TTC549 (cell line): ENCODE data around the gene DAPP1.
"Not testable (repeated sequence)": the region's sequence is repeated elsewhere in the genome, so short reads cannot be mapped to it uniquely, and the experiment has no call there.

Experiments
- FAIRE-seq: peaks from 2 replicates; lab custom pipeline; 2012; peaks lifted over from hg19 to GRCh38; lab: Jason Lieb, UNC

The DAPP1 gene

GRCh38 chr4:99824070-99824599 is 7.5 kb downstream of the DAPP1 start:
- no peak for FAIRE-seq

GRCh38 chr4:99825272-99825671 is 8.6 kb downstream of the DAPP1 start:
- FAIRE-seq: no peak

DNA sequence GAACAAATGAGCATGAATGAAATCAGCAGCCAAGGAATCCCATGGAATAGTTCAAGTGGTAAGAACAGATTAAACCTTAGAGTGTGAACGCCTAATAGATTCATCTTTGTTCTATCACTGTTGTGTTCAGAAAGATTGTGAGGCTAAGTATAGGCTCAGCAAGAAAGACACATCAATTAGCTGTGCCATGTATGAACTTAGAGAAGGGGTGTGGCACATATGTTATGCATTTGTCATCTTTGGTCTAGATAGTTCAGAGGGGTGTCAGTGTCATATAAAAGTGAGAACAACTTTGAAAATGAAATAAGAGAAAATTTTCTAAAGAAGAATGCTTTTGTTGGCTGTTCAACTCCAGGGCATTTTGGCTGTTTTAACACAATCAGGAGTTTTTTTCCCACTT is 9.4 kb downstream of the DAPP1 start:
- no peak for FAIRE-seq

- no peak for FAIRE-seq
These were observed 10.8 kb downstream of the DAPP1 start for GRCh38 chr4:99827454-99827853.

- no peak for FAIRE-seq
These were observed 11.2 kb downstream of the DAPP1 start for GRCh38 chr4:99827857-99828256.

GRCh38 chr4:99828477-99828876 is 11.8 kb downstream of the DAPP1 start:
- FAIRE-seq: no peak

GRCh38 chr4:99830051-99830450 is 13.4 kb downstream of the DAPP1 start:
- not testable (repeated sequence) for FAIRE-seq

DNA sequence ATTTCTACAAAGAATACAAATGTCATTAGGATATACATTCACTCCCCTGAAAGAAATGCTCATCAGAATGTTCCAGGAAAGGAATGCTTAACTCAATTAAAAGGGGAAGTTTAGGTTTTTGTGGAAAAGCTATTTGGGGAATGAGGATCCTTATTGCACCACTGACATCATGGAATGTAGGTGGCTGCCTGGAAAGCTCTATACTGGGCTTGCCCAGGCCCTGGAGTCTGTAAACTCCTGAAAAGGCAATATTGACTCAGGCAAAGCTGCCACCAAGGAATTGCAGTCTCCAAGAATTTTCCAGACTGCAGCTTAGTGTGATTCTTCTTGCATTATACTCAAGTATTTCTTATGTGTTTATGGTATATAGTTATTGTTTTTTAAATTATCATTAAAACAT is 15.7 kb downstream of the DAPP1 start:
- FAIRE-seq: no peak

- no peak for FAIRE-seq
These were observed 16.1 kb downstream of the DAPP1 start for GRCh38 chr4:99832758-99833157.

DNA sequence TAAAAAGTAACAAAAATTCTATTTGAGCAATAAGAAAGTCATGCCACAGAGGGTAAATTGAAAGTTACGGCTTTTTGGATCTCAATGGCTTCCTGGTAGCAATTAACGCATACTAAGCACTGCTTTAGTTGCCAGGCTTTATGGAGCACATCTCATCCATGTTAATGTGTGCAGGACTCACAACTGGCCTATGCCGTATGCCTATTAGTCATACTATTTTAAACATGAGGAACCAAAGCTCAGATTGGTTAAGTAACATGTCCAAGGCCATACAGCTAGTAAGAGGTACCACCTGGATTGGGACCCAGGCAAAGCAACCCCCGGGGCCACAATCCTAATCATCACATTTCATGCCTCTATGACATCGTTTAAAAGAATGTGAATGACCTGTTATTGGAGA is 17.1 kb downstream of the DAPP1 start:
- FAIRE-seq: no peak

GRCh38 chr4:99834569-99834968 is 17.9 kb downstream of the DAPP1 start:
- no peak for FAIRE-seq

DNA sequence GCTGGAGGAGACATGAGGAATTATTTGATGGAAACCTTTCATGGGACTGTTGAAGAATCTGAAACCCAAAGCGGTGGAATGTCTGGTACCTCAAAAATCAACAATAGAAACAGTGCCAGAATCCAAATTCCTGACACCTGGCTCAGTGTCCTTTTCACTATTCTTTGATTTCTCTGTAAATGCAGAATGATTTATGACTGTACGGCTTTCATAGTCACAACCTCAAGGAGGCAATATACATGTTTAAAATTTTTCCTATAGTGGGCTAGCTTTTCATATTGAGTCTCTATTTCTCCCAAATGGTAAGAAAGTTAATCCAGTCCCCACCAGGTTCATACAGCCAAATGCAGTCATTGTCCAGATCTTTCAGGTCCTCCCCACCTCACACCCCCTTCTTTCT is 19.3 kb downstream of the DAPP1 start:
- no peak for FAIRE-seq

DNA sequence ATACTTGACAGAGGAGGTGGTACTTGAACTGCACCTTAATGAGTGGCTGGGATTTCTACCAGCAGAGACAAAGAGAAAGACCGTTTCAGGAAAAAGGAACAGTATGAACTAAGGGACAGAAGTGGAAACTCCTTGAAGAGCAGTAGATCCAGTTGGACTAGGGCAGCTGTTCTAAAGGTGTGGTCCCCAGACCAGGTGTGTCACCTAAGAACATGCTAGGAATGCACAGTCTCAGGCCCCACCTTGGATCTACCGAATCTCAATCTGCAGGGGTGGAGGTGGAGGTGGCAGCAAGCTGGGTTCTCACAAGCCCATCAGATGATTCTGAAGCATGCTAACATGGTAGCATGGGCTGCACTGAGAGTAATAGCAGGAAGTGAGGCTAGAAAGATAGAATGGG is 22.3 kb downstream of the DAPP1 start:
- no peak for FAIRE-seq

GRCh38 chr4:99841129-99841528 is 24.5 kb downstream of the DAPP1 start:
- no peak for FAIRE-seq

DNA sequence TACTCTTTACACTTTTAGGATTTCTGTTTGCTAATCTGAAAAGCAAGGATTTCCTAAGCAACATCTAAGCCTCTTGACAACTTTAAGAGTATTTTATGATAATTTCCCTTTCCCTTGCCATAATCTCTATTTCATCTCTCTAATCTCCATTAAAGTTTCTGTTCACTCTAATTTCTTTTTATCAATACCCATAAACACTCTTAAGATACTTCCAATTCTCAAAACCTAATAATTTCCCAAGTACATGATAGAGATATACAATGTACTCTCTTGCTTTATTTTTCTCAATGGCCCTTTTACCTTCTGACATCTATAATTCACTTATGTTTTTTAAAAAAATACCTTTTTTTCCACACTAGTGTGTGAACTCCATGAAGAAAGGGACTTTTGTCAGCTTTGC is 26.8 kb downstream of the DAPP1 start:
- no peak for FAIRE-seq

GRCh38 chr4:99844048-99844447 is 27.4 kb downstream of the DAPP1 start:
- FAIRE-seq: no peak

- FAIRE-seq: no peak
These were observed 28.6 kb downstream of the DAPP1 start for GRCh38 chr4:99845179-99845578.

GRCh38 chr4:99845708-99846469 is 29.3 kb downstream of the DAPP1 start:
- FAIRE-seq: no peak

GRCh38 chr4:99846891-99847290 is 30.3 kb downstream of the DAPP1 start:
- no peak for FAIRE-seq

DNA sequence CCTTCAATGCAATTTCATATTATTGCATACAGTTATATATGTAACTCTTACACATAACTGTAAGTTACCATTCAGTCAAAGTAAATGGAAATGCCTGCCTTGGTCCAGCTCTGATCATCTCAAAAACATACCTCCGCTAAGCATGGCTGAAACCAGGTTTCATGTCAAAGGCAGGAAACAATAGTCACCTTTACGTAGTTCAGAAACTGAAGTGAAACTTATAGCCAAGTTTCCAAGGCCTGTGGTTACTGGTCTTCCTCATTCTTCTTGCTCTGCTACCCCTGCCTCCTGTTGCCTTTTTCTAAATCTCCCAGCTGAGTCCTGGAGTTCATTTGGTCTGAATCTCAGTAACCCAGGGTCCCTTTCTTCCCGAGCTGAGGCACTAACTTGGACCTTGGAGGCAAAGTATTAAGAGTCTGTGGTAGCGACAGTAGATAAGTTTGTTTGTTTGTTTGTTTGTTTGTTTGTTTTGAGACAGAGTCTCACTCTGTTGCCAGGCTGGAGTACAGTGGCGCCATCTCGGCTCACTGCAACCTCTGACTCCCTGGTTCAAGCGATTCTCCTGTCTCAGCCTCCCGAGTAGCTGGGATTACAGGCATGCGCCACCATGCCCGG is 30.8 kb downstream of the DAPP1 start:
- no peak for FAIRE-seq

GRCh38 chr4:99848591-99849001 is 32.0 kb downstream of the DAPP1 start:
- FAIRE-seq: no peak

- FAIRE-seq: no peak
These were observed 35.6 kb downstream of the DAPP1 start for GRCh38 chr4:99852199-99852749.

DNA sequence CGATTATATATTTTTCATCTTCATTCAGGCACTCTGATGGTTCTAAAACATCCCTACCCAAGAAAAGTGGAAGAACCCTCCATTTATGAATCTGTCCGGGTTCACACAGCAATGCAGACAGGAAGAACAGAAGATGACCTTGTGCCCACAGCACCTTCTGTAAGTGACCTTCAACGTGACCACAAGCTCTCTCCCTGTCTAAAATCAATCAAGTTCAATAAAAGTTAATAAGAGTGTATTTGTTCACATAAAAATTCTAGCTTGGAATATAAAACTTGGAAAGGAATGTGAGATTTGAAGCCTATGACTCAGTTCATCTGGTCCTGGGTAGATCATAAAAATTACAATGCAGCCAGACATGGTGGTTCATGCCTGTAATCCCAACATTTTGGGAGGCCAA is 36.6 kb downstream of the DAPP1 start:
- FAIRE-seq: no peak

- no peak for FAIRE-seq
These were observed 37.4 kb downstream of the DAPP1 start for GRCh38 chr4:99853999-99854398.
